DND-41 (cell line): ENCODE data around the gene SRSF10.

ENCODE experiments used
- CTCF ChIP-seq: IDR thresholded peaks from 2 replicates; pipeline ENCODE4 v1.5.1; 2012; ENCODE audit warnings: borderline replicate concordance, low read length, moderate library complexity, mild to moderate bottlenecking; ENCODE audit not compliant: poor library complexity, severe bottlenecking; ENCODE audit errors: extremely low read depth
- EZH2 ChIP-seq: IDR thresholded peaks from 3 replicates; pipeline ENCODE4 v1.6.1; 2012; ENCODE audit warnings: borderline replicate concordance, low read depth, mild to moderate bottlenecking, moderate library complexity, low read length, inconsistent platforms; ENCODE audit not compliant: severe bottlenecking

- TF ChIP-seq EZH2 (no peak), CTCF (no peak)
Observed at GRCh38 chr1:23931491-23931880, 48.6 kb downstream of the SRSF10 start.
